Measurements from ENCODE around the gene VEGFA. TPM values are rescaled to one million over a fixed set of nuclear protein-coding genes. Genes with fewer than 3 reads are reported as not detected.

Gene VEGFA
- total RNA-seq, 1 donor from 2014 or later = 137 TPM

- DNase-seq (ENCODE audit: low spot score) = no peak
- no peaks in the 10 kb centered on the region for H3K9me3 Mint-ChIP-seq (ENCODE audit: low read depth)
- peaks cover 9% of the 10 kb centered on the region for H3K4me1 Mint-ChIP-seq (ENCODE audit: low read depth)
- H3K36me3 Mint-ChIP-seq (ENCODE audit: low read depth) = no peaks in the 10 kb centered on the region
- TF ChIP-seq CTCF (IDR thresholded peaks at IDR 0.05) = no peak
- H3K27me3 Mint-ChIP-seq (ENCODE audit: low read depth) = peaks cover 4% of the 10 kb centered on the region
- no peak overlapping the region for H3K27ac Mint-ChIP-seq (ENCODE audit: unreplicated experiment)
- H3K4me3 Mint-ChIP-seq (ENCODE audit: unreplicated experiment) = no peak overlapping the region
Measured at GRCh38 chr6:43806043-43806757, 36.2 kb downstream of the VEGFA start.

GRCh38 chr6:43806758-43807227 is 36.8 kb downstream of the VEGFA start:
- H3K27me3 Mint-ChIP-seq (ENCODE audit: low read depth) = peaks cover 4% of the 10 kb centered on the region
- H3K36me3 Mint-ChIP-seq (ENCODE audit: low read depth) = no peaks in the 10 kb centered on the region
- no peak for TF ChIP-seq CTCF (IDR thresholded peaks at IDR 0.05)
- DNase-seq (ENCODE audit: low spot score) = no peak
- no peak overlapping the region for H3K4me3 Mint-ChIP-seq (ENCODE audit: unreplicated experiment)
- no peak overlapping the region for H3K27ac Mint-ChIP-seq (ENCODE audit: unreplicated experiment)
- H3K9me3 Mint-ChIP-seq (ENCODE audit: low read depth) = no peaks in the 10 kb centered on the region
- peaks cover 9% of the 10 kb centered on the region for H3K4me1 Mint-ChIP-seq (ENCODE audit: low read depth)

- Mint-ChIP-seq H3K4me1 (ENCODE audit: low read depth) (peaks cover 9% of the 10 kb centered on the region), H3K27me3 (ENCODE audit: low read depth) (no peaks in the 10 kb centered on the region), H3K27ac (ENCODE audit: unreplicated experiment) (no peak overlapping the region), H3K4me3 (ENCODE audit: unreplicated experiment) (no peak overlapping the region), H3K9me3 (ENCODE audit: low read depth) (no peaks in the 10 kb centered on the region), H3K36me3 (ENCODE audit: low read depth) (no peaks in the 10 kb centered on the region)
- TF ChIP-seq CTCF (IDR thresholded peaks at IDR 0.05) = no peak
- DNase-seq (ENCODE audit: low spot score) = no peak
Measured at GRCh38 chr6:43807228-43808061, 37.4 kb downstream of the VEGFA start.

- no peak for TF ChIP-seq CTCF (IDR thresholded peaks at IDR 0.05)
- Mint-ChIP-seq H3K27ac (ENCODE audit: unreplicated experiment) (no peak overlapping the region), H3K4me3 (ENCODE audit: unreplicated experiment) (no peak overlapping the region), H3K27me3 (ENCODE audit: low read depth) (no peaks in the 10 kb centered on the region), H3K36me3 (ENCODE audit: low read depth) (no peaks in the 10 kb centered on the region), H3K9me3 (ENCODE audit: low read depth) (no peaks in the 10 kb centered on the region), H3K4me1 (ENCODE audit: low read depth) (peaks cover 14% of the 10 kb centered on the region)
- no peak for DNase-seq (ENCODE audit: low spot score)
Measured at GRCh38 chr6:43808412-43808811, 38.4 kb downstream of the VEGFA start.

Data from chondrocyte (in vitro differentiated cells).